HK-2 (cell line): ENCODE results near the gene ABCG2.
A peak's percentile ranks its signal among the peaks of the same experiment; 100 is the strongest.

Source experiments
- DNase-seq: peaks from one replicate; pipeline ENCODE4 v3.0.0-alpha.2; 2018; ENCODE audit not compliant: unreplicated experiment

ABCG2 gene

GRCh38 chr4:88064410-88064809 lies 94.0 kb downstream of the ABCG2 start:
- DNase-seq: no peak

- no peak for DNase-seq
These were observed 94.7 kb downstream of the ABCG2 start for GRCh38 chr4:88063634-88064296.

GRCh38 chr4:88062843-88063242 lies 95.6 kb downstream of the ABCG2 start:
- DNase-seq: no peak

- DNase-seq: no peak
These were observed 96.1 kb downstream of the ABCG2 start for GRCh38 chr4:88062311-88062710.

GRCh38 chr4:88060431-88060830 lies 98.0 kb downstream of the ABCG2 start:
- no peak for DNase-seq

GRCh38 chr4:88059766-88060165 lies 98.7 kb downstream of the ABCG2 start:
- DNase-seq: no peak

GRCh38 chr4:88058295-88058694 lies 100.1 kb downstream of the ABCG2 start:
- DNase-seq: no peak

GRCh38 chr4:88054901-88055300 lies 103.5 kb downstream of the ABCG2 start:
- peak; percentile 16 for DNase-seq

GRCh38 chr4:88054229-88054628 lies 104.2 kb downstream of the ABCG2 start:
- DNase-seq: no peak

- no peak for DNase-seq
These were observed 113.4 kb downstream of the ABCG2 start for GRCh38 chr4:88045021-88045420.

GRCh38 chr4:88043586-88044340 lies 114.7 kb downstream of the ABCG2 start:
- DNase-seq: no peak

GRCh38 chr4:88043001-88043400 lies 115.4 kb downstream of the ABCG2 start:
- DNase-seq: no peak

- DNase-seq: no peak
These were observed 116.8 kb downstream of the ABCG2 start for GRCh38 chr4:88041626-88042025.

GRCh38 chr4:88040707-88041106 lies 117.7 kb downstream of the ABCG2 start:
- DNase-seq: no peak
